Raji (cell line): ENCODE data around the gene SRGAP3.

Source experiments
- POLR2A ChIP-seq: IDR thresholded peaks from 2 replicates; pipeline ENCODE4 v1.6.1; 2011; ENCODE audit warnings: low read depth, low read length, control low read depth; ENCODE audit not compliant: insufficient read depth

The SRGAP3 gene

GRCh38 chr3:9156604-9157003 is 92.8 kb downstream of the SRGAP3 start:
- no peak for TF ChIP-seq POLR2A

- no peak for TF ChIP-seq POLR2A
These were observed 94.4 kb downstream of the SRGAP3 start for GRCh38 chr3:9155028-9155427.

DNA sequence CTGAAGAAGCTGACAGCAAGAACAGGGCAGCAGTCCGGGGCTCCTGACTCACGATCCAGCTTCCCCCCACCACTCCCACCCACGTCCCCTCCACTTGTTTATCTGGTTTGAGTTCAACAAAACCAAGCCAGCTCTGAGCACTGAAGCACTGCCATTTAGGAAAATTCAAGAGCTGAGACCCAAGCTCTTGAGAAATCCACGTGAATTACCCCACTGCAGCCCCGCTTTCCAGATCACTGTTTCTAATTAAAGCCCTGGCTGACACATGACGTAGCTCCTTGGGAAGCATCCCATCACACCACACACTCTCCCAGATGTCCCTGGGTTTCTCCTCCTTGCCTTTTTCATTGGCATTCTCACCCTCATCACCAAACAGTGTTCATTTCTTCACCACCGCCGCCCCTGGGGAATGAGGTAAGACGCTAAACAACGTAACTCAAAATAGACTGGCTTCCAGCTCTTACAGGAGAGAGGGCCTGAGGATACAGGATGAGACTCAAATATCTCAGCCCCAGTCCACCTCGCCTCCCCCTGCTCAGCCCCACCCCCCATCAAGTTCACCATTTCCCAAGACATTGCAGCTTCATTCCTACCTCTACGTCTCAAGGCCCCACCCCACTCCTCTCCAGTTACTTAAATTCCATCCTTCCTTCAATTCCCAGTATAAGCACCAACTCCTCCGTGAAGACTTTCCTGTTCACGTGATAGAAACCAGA is 95.4 kb downstream of the SRGAP3 start:
- no peak for TF ChIP-seq POLR2A

- TF ChIP-seq POLR2A, result no peak
These were observed 98.2 kb downstream of the SRGAP3 start for GRCh38 chr3:9151240-9151639.

DNA sequence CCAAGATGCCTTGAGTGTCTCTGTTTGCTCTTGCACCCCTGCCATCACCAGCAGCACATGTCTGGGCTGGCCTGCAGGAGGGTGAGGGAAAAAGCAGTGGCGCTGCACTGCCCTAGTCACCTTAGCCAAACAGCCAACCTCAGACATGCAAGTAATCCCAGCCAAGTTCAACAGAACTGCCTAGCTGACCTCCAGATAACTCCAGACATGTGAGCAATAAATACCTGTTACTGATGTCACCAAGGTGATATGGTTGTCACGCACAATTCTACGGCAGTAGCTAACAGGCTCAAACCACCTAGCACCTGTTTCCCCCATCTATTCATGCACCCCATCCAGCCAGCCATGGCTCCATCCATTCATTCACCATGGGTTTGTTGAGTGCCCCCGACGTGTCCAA is 99.9 kb downstream of the SRGAP3 start:
- no peak for TF ChIP-seq POLR2A

DNA sequence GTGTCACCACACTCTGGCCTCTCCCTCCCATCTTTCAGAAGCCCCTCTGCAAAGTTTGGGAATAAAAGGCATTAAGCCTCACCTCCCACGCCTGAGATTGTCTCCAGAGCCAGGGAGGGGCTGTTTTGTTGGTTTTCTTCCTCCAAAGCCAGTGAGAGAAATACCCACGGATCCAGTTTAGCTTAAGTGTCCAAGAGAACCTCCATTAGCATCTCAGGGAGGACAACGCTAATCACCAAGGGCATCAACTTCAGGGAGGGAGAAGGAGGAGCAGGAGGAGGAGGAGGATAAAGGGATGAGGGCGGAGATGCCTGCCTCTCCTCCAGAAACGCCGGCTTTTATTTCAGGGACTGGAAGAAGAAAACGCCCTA is 101.6 kb downstream of the SRGAP3 start:
- no peak for TF ChIP-seq POLR2A

DNA sequence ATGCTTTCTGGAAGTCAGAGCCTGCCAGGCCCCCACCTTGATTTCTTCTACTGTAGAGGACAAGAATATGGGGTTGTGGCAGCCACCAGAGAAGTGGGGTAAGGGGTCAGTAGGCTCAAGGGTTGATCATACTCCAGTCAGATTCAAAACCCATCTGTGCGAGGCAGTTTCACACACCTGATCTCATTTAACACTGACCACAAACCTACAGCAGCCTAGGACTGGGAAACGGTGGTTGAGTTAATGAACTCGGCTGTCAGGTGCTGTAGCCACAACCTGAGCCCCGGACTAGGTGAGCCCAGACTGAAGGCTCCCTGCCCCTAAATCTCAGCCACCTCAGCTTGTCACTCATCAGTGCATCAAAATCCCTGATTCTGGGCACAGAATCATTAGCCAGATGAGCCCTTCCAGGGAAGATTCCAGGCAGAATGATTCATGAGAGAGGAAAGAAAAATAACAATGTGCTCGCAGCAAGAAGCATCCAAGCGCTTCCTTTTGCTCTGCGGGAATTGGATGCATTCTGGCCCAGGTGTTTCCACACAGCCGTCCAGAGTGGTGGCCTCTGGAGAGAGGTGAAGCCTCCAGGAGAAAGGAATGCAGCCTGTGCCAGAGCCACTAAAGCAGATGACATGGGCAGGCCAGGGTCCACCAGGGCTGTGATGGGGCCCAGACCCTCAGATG is 102.1 kb downstream of the SRGAP3 start:
- TF ChIP-seq POLR2A, result no peak

GRCh38 chr3:9146367-9147071 is 102.9 kb downstream of the SRGAP3 start:
- no peak for TF ChIP-seq POLR2A

- no peak for TF ChIP-seq POLR2A
These were observed 106.3 kb downstream of the SRGAP3 start for GRCh38 chr3:9143184-9143583.

DNA sequence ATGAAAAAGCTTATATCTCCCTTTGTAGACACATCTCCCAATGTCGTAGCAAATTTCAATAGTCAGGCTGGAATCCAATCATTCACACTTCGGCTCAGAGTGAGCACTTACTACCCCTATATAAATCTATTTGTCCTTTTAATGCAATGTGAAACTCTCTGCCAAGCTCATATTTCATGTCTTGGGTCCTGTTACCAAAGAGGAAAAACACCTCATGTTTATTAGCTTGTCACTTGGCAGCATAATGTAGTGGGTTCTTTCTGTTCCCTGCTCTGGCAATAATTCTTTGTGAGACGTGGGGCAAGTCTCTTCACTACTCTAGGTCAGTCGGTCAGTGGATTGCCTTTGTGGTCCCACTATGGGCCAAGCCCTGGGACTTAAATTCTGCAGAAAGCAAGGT is 107.1 kb downstream of the SRGAP3 start:
- no peak for TF ChIP-seq POLR2A

- no peak for TF ChIP-seq POLR2A
These were observed 107.5 kb downstream of the SRGAP3 start for GRCh38 chr3:9141928-9142289.

DNA sequence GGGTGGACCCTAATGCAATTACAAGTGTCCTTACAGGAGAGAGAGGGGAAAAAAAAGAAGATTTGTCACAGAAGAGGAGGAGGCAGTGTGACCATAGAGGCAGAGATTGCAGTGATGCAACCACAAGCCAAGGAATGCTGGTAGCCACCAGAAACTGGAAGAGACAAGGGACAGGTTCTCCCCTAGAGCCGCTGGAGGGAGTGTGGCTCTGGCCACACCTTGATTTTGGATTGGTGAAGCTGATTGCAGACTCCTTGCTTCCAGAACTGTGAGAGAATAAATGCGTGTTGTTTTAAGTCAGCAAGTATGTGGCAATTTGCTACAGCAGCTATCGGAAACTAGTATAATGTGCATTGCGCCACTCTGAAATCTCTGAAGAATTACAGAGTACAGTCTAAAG is 110.1 kb downstream of the SRGAP3 start:
- TF ChIP-seq POLR2A, result no peak

DNA sequence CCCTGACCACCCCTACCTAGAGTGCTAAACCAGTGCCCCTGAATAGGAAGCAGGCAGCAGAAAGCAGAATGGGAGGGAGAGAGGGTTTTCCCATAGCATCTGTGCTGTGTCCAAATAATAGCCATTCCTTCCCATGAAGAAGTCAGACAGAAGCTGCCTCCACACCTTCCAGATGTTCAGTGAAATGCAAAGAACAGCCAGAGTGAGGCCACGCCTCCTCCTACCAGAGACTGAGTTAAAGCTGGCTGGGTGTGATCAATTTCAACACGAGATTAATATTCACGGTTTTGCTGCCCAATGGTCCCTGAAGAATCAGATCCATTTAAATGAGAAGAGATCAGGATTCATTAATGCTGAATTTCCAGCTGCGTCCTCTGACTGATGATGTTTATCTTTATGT is 111.8 kb downstream of the SRGAP3 start:
- no peak for TF ChIP-seq POLR2A

DNA sequence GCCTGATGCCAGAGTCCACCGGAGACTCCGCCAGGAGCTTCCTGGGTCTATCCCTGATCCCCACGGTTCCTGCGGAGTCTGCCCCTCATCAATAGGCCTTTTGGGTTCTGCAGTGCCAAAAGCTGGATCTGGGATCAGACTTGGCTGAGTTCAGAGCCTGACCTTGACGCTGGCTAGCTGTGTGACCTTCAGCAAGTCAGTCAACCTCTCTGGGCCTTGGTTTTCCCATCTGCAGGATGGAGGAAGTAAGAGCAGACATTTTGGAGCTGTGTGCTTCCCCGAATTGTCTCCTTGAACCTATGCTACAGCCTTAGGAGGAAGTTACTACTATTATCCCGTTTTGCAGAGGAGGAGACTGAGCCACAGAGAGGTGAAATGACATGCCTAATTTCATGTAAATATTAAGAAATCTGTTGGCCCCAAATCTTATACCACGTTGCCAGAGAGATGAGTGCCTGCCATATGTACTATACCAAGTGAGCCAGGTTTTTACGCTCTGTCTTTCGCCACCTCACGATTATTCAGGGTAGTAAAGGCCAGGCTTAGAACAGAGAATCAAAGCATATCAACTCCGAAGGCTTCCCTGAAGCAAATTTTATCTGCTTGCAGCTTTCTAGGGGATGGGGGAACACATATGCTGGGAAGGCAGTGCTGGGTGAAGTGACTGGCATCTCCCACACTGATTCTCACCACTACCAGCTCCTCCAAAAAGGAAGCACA is 112.5 kb downstream of the SRGAP3 start:
- no peak for TF ChIP-seq POLR2A

GRCh38 chr3:9135930-9136525 is 113.4 kb downstream of the SRGAP3 start:
- no peak for TF ChIP-seq POLR2A
